OCI-LY7 (cell line): ENCODE results near the gene NFE2L3.

Experiments
- EZH2phosphoT487 ChIP-seq: fragments of 200-600 bp; sonication (generic); IDR thresholded peaks from 2 replicates; pipeline ENCODE4 v1.6.1; 2018; ENCODE audit warnings: low read depth, borderline replicate concordance, mild to moderate bottlenecking, mixed run types, antibody characterized with exemption, low read length, moderate library complexity, mixed read lengths
- TF ChIP-seq, protein P1 (sequence below): fragments of 200-600 bp; sonication (generic); conservative IDR thresholded peaks from 2 replicates; pipeline ENCODE4 v1.5.1; 2014; ENCODE audit warnings: mild to moderate bottlenecking, antibody characterized with exemption, low read length, moderate library complexity, mixed read lengths

DNA sequence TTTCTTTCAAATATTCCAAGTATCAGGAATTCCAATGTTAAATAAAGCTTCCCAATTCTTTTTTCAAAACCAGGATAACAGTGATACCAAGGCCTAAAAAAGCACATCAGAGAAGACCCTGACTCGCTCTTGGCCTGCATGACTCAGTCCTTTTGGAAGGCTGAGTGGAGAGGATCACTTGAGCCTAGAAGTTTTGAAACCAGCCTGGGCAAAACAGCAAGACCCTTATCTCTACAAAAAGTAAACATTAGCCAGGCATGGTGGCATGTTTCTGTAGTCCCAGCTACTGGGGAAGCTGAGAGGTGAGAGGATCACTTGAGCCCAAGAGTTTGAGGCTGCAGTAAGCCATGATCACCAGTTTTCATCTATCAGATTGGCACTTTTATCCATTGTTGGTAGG lies 18.7 kb downstream of the NFE2L3 start:
- TF ChIP-seq, protein P1, sequence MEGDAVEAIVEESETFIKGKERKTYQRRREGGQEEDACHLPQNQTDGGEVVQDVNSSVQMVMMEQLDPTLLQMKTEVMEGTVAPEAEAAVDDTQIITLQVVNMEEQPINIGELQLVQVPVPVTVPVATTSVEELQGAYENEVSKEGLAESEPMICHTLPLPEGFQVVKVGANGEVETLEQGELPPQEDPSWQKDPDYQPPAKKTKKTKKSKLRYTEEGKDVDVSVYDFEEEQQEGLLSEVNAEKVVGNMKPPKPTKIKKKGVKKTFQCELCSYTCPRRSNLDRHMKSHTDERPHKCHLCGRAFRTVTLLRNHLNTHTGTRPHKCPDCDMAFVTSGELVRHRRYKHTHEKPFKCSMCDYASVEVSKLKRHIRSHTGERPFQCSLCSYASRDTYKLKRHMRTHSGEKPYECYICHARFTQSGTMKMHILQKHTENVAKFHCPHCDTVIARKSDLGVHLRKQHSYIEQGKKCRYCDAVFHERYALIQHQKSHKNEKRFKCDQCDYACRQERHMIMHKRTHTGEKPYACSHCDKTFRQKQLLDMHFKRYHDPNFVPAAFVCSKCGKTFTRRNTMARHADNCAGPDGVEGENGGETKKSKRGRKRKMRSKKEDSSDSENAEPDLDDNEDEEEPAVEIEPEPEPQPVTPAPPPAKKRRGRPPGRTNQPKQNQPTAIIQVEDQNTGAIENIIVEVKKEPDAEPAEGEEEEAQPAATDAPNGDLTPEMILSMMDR = no peak
- TF ChIP-seq EZH2phosphoT487 = no peak
